HCT116 (cell line): ENCODE data around the gene C9orf50. TPM values are rescaled to one million over a fixed set of nuclear protein-coding genes. Genes with fewer than 3 reads are reported as not detected.

Source experiments
- ATAC-seq: fragments of 200-7000 bp; cut with Tn5 transposase; 2 replicates; pipeline ENCODE4 v1.9.1; 2020; ENCODE audit warnings: mild to moderate bottlenecking, moderate library complexity
- BruUV-seq: library from RNA; stranded (reverse); fragments of 400-500 nt; replicated peaks from 2 replicates; lab custom pipeline; 2021; lab: Mats Ljungman, UMichigan
- CTCF ChIA-PET: fragments of 300-600 bp; sonication (Branson Sonifier 250); formaldehyde crosslinking; loops from one replicate; lab custom pipeline; 2021; ENCODE audit warnings: antibody characterized with exemption; lab: Charles Lee
- POLR2A ChIA-PET: fragments of 300-600, 350-600 bp; sonication (Branson Sonifier 250); formaldehyde crosslinking; loops from one replicate; lab custom pipeline; 2021; ENCODE audit warnings: antibody characterized with exemption; lab: Charles Lee
- RAD21 ChIA-PET, 2 experiments: fragments of 300-600 bp; sonication (Branson Sonifier 250); formaldehyde crosslinking; loops; one replicate each; lab custom pipeline; 2023; ENCODE audit warnings: low total read pairs in 2 of 2; ENCODE audit not compliant: uncharacterized antibody in 2 of 2, unreplicated experiment in 2 of 2, low non-redundant PET in 1 of 2; lab: Charles Lee
- DNase-seq: peaks from one replicate; pipeline ENCODE4 v3.0.0-alpha.2; 2010; ENCODE audit warnings: low read depth, low spot score
- H2AFZ ChIP-seq: fragments of 200-600 bp; shearing (Covaris generic), sonication (generic); 2 replicates; pipeline ENCODE4 v1.6.1; 2017; ENCODE audit warnings: low read depth, mixed run types, mixed read lengths, antibody characterized with exemption, low read length; ENCODE audit not compliant: poor library complexity, severe bottlenecking
- H3K27ac ChIP-seq: 2 replicates; pipeline ENCODE4 v1.5.1; 2012; ENCODE audit warnings: low read depth, low read length
- H3K27me3 ChIP-seq: fragments of 200-600 bp; sonication (generic); 2 replicates; pipeline ENCODE4 v1.6.1; 2016; ENCODE audit warnings: mixed run types, low read length, mixed read lengths; ENCODE audit not compliant: insufficient read depth
- H3K36me3 ChIP-seq, 2 experiments: fragments of 200-500 bp in 1 of 2; fragments of 200-600 bp in 1 of 2; sonication (Bioruptor generic) in 1 of 2; sonication (generic) in 1 of 2; 2 replicates each; pipeline versions ENCODE4 v1.5.1 to v1.6.1; 2014 to 2016; ENCODE audit warnings: low read length in 2 of 2, inconsistent platforms in 1 of 2, mixed read lengths in 1 of 2, mixed run types in 1 of 2; ENCODE audit not compliant: insufficient read depth in 2 of 2, control insufficient read depth in 1 of 2
- H3K4me1 ChIP-seq, 2 experiments: fragments of 200-600 bp in 1 of 2; sonication (generic) in 1 of 2; 2 replicates each; pipeline versions ENCODE4 v1.5.1 to v1.6.1; 2012 to 2017; ENCODE audit warnings: low read length in 2 of 2, inconsistent platforms in 1 of 2, mild to moderate bottlenecking in 1 of 2, mixed read lengths in 1 of 2, mixed run types in 1 of 2, moderate library complexity in 1 of 2; ENCODE audit not compliant: insufficient read depth in 2 of 2, control insufficient read depth in 1 of 2
- H3K4me2 ChIP-seq: fragments of 200-600 bp; sonication (generic); 2 replicates; pipeline ENCODE4 v1.6.1; 2017; ENCODE audit warnings: mixed run types, low read length, mixed read lengths
- H3K4me3 ChIP-seq, 2 experiments: fragments of 200-600 bp in 1 of 2; sonication (generic) in 1 of 2; replicated peaks in 1 of 2; 2 replicates each; pipeline ENCODE4 v1.5.1; 2011 to 2016; ENCODE audit warnings: low read length in 2 of 2, control low read depth in 1 of 2, low read depth in 1 of 2, mild to moderate bottlenecking in 1 of 2, mixed read lengths in 1 of 2, mixed run types in 1 of 2
- H3K79me2 ChIP-seq: fragments of 200-600 bp; sonication (generic); 2 replicates; pipeline ENCODE4 v1.6.1; 2017; ENCODE audit warnings: mild to moderate bottlenecking, mixed run types, low read length, moderate library complexity, mixed read lengths; ENCODE audit not compliant: insufficient read depth
- H3K9ac ChIP-seq: fragments of 200-600 bp; sonication (generic); 2 replicates; pipeline ENCODE4 v1.6.1; 2016; ENCODE audit warnings: low read length, mixed read lengths
- H3K9me2 ChIP-seq: fragments of 200-600 bp; sonication (generic), shearing (Covaris generic); 2 replicates; pipeline ENCODE4 v1.6.1; 2017; ENCODE audit warnings: mixed run types, mild to moderate bottlenecking, moderate library complexity; ENCODE audit not compliant: insufficient read depth
- H3K9me3 ChIP-seq, 2 experiments: fragments of 200-500 bp in 1 of 2; fragments of 200-600 bp in 1 of 2; sonication (Bioruptor generic) in 1 of 2; sonication (generic) in 1 of 2; 2 replicates each; pipeline ENCODE4 v1.6.1; 2014 to 2017; ENCODE audit warnings: low read length in 2 of 2, mixed read lengths in 2 of 2, inconsistent platforms in 1 of 2, low read depth in 1 of 2, mild to moderate bottlenecking in 1 of 2, mixed run types in 1 of 2, moderate library complexity in 1 of 2; ENCODE audit not compliant: control insufficient read depth in 1 of 2, insufficient read depth in 1 of 2
- H4K20me1 ChIP-seq: fragments of 200-600 bp; sonication (generic), shearing (Covaris generic); 2 replicates; pipeline ENCODE4 v1.6.1; 2017; ENCODE audit warnings: mixed run types, mild to moderate bottlenecking, moderate library complexity; ENCODE audit not compliant: insufficient read depth
- ELF1 ChIP-seq: IDR thresholded peaks from 2 replicates; pipeline ENCODE4 v1.6.1; 2012; ENCODE audit warnings: low read depth, borderline replicate concordance
- EZH2 ChIP-seq: fragments of 200-600 bp; sonication (generic); IDR thresholded peaks from 2 replicates; pipeline ENCODE4 v1.6.1; 2017; ENCODE audit warnings: antibody characterized with exemption, mixed run types
- EZH2phosphoT487 ChIP-seq: fragments of 200-600 bp; IDR thresholded peaks from 2 replicates; pipeline ENCODE4 v1.6.1; 2018; ENCODE audit warnings: antibody characterized with exemption, borderline replicate concordance
- FOSL1 ChIP-seq: IDR thresholded peaks from 2 replicates; pipeline ENCODE4 v1.6.1; 2012; ENCODE audit warnings: low read depth
- JUND ChIP-seq: IDR thresholded peaks from 2 replicates; pipeline ENCODE4 v1.6.1; 2012
- POLR2A ChIP-seq: IDR thresholded peaks from 2 replicates; pipeline ENCODE4 v1.7.0; 2011; ENCODE audit warnings: borderline replicate concordance; ENCODE audit not compliant: insufficient read depth, insufficient read length; ENCODE audit errors: extremely low read depth
- POLR2AphosphoS5 ChIP-seq: IDR thresholded peaks from 2 replicates; pipeline ENCODE4 v1.6.1; 2011; ENCODE audit warnings: mild to moderate bottlenecking, low read depth, low read length, moderate library complexity
- RAD21 ChIP-seq: IDR thresholded peaks from 2 replicates; pipeline ENCODE4 v1.6.1; 2012; ENCODE audit warnings: low read depth, mild to moderate bottlenecking
- SP1 ChIP-seq: IDR thresholded peaks from 2 replicates; pipeline ENCODE4 v1.6.1; 2012; ENCODE audit warnings: low read depth
- SRF ChIP-seq: IDR thresholded peaks from 2 replicates; pipeline ENCODE4 v1.6.1; 2012; ENCODE audit warnings: low read depth
- YY1 ChIP-seq: IDR thresholded peaks from 2 replicates; pipeline ENCODE4 v1.6.1; 2011; ENCODE audit warnings: low read length, low read depth, moderate library complexity, mild to moderate bottlenecking; ENCODE audit not compliant: insufficient replicate concordance; ENCODE audit errors: extremely low read depth
- ZFX ChIP-seq: fragments of 450-650 bp; IDR thresholded peaks from 2 replicates; pipeline ENCODE4 v1.6.1; 2017
- intact Hi-C: fragments of 100-400 bp; cut with micrococcal nuclease; formaldehyde crosslinking; loops from 2 replicates; pipeline ENCODE4 v1.10.0; 2022
- total RNA-seq: library from RNA; stranded (reverse); gene quantifications from one replicate; pipeline ENCODE4 v1.2.1, GENCODE V29; 2021; ENCODE audit not compliant: unreplicated experiment
- TF ChIP-seq, protein P1 (sequence below): IDR thresholded peaks from 2 replicates; pipeline ENCODE4 v1.6.1; 2011; ENCODE audit warnings: mild to moderate bottlenecking, low read length, moderate library complexity; ENCODE audit not compliant: insufficient replicate concordance; ENCODE audit errors: extremely low read depth
- TF ChIP-seq, protein P2 (sequence below), 3 experiments: fragments of 200-600 bp in 1 of 3; sonication (generic) in 1 of 3; IDR thresholded peaks in 2 of 3; conservative IDR thresholded peaks in 1 of 3; 2 replicates each; pipeline ENCODE4 v1.5.1; 2012 to 2017; ENCODE audit warnings: low read depth in 2 of 3, low read length in 2 of 3, antibody characterized with exemption in 1 of 3, borderline replicate concordance in 1 of 3, control low read depth in 1 of 3, mild to moderate bottlenecking in 1 of 3, mixed read lengths in 1 of 3, mixed run types in 1 of 3, moderate library complexity in 1 of 3; ENCODE audit not compliant: insufficient read depth in 1 of 3
- TF ChIP-seq, protein P3 (sequence below): IDR thresholded peaks from 2 replicates; pipeline ENCODE4 v1.6.1; 2012

Gene C9orf50
- total RNA-seq, 1 experiment from 2014 or later: not detected

DNA sequence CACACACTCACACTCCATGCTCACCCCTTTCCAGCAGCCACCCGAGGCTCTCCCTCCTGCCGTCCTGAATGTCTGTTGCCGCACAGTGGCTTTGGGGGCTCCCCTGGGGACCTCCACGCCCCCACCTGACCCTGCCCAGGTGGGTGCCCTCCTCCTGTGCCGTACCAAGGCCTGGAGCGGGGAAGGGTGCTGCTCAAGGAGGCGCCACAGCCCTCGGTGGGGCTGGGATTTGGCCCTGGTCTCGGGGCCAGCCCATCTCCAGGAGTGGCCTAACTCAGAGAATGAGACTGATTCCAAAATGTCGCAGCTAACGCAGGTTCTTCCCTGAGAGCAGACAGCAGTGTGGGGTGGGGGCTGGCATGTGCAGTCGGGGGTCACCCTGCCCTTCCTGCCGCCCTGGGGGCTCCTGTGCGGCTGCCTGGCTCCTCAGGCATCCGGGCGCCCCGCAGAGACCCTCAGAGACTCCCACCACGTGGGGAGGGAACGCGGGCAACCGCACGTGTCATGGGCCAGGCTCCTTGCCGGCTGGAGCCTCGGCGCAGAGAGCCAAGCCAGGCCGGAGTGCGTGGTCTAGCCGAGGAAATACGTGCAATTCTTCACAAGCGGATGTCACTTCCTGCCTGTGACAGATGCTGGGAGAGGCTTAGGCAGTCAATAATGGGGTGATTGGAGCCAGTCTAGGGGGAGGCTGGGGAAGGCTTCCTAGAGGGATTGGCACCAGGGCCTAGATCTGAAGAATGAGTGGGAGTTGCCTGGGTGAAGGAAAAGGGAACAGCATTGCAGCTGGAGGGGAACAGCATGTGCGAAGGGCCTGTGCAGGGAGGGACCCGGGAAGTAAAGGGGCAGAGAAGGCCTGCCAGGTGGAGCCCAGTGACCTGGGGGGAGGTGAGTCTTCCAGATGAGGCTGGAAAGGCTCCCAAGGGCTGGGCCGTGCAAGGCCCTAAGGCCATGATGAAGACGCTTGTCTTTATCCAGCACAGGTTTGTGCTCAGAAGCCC, 44.1 kb downstream of the C9orf50 start (continued):
- TF ChIP-seq EZH2phosphoT487: no peak

DNA sequence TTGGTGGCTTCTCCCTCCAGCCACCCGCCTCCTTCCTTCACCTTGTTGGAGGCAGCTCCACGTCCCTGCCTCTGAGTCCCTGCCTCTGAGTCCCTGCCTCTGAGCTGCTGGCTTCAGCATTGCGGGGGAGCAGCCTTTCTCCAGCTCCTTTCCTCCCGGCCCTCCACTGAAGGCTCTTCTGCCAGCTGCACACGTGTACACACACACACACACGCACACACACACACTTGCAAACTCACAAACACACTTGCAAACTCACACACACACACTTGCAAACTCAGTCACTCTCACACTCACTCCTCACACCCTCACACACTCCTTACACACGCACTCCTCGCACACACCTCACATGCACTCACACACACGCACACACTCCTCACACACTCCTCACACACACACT, 45.1 kb downstream of the C9orf50 start:
- no peak overlapping the region for H3K4me2 ChIP-seq
- no peaks in the 10 kb centered on the region for H3K36me3 ChIP-seq
- H3K9me3 ChIP-seq: peaks cover 0 to 18% of the 10 kb centered on the region in 2 experiments; a peak in 1 of 4 replicates
- H3K27ac ChIP-seq: peak overlapping the region; percentile 30; the same call in 1 of the 2 replicates
- peaks cover 12 to 38% of the 10 kb centered on the region in 2 experiments for H3K4me1 ChIP-seq
- H3K9me2 ChIP-seq: no peaks in the 10 kb centered on the region
- no peak overlapping the region for H3K4me3 ChIP-seq
- no peaks in the 10 kb centered on the region for H3K79me2 ChIP-seq
- TF ChIP-seq FOSL1: no peak
- TF ChIP-seq, protein P1, sequence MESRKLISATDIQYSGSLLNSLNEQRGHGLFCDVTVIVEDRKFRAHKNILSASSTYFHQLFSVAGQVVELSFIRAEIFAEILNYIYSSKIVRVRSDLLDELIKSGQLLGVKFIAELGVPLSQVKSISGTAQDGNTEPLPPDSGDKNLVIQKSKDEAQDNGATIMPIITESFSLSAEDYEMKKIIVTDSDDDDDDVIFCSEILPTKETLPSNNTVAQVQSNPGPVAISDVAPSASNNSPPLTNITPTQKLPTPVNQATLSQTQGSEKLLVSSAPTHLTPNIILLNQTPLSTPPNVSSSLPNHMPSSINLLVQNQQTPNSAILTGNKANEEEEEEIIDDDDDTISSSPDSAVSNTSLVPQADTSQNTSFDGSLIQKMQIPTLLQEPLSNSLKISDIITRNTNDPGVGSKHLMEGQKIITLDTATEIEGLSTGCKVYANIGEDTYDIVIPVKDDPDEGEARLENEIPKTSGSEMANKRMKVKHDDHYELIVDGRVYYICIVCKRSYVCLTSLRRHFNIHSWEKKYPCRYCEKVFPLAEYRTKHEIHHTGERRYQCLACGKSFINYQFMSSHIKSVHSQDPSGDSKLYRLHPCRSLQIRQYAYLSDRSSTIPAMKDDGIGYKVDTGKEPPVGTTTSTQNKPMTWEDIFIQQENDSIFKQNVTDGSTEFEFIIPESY: no peak
- no peak for TF ChIP-seq RAD21
- TF ChIP-seq, protein P2, sequence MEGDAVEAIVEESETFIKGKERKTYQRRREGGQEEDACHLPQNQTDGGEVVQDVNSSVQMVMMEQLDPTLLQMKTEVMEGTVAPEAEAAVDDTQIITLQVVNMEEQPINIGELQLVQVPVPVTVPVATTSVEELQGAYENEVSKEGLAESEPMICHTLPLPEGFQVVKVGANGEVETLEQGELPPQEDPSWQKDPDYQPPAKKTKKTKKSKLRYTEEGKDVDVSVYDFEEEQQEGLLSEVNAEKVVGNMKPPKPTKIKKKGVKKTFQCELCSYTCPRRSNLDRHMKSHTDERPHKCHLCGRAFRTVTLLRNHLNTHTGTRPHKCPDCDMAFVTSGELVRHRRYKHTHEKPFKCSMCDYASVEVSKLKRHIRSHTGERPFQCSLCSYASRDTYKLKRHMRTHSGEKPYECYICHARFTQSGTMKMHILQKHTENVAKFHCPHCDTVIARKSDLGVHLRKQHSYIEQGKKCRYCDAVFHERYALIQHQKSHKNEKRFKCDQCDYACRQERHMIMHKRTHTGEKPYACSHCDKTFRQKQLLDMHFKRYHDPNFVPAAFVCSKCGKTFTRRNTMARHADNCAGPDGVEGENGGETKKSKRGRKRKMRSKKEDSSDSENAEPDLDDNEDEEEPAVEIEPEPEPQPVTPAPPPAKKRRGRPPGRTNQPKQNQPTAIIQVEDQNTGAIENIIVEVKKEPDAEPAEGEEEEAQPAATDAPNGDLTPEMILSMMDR (IDR thresholded peaks at IDR 0.05 in 2 of 3, conservative IDR thresholded peaks at IDR 0.05 in 1 of 3; ENCODE audit: borderline replicate concordance in 1 of 3, insufficient read depth in 1 of 3, low read depth in 2 of 3, low read length in 2 of 3): no peak
- no peak for TF ChIP-seq JUND
- no peak for TF ChIP-seq EZH2phosphoT487
- TF ChIP-seq YY1: no peak
- no peak for TF ChIP-seq SP1
- no peak for TF ChIP-seq ELF1
- TF ChIP-seq SRF: no peak
- no peak for TF ChIP-seq ZFX
- TF ChIP-seq POLR2AphosphoS5: no peak
- TF ChIP-seq, protein P3, sequence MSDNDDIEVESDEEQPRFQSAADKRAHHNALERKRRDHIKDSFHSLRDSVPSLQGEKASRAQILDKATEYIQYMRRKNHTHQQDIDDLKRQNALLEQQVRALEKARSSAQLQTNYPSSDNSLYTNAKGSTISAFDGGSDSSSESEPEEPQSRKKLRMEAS: no peak
- TF ChIP-seq POLR2A: no peak
- TF ChIP-seq EZH2: no peak
- ATAC-seq: no peak
- intact Hi-C loops: no loop called here
- ChIA-PET RAD21 (no interaction called here), POLR2A (interaction anchor here (1.0 to 1.4 kb wide), 4 partner anchors 20 to 76 kb away, joined by 3 to 4 read pairs (median 3); no protein-coding TSS in a partner anchor), CTCF (no interaction called here)
- H2AFZ ChIP-seq: no peak overlapping the region
- H4K20me1 ChIP-seq: no peaks in the 10 kb centered on the region
- H3K27me3 ChIP-seq: no peaks in the 10 kb centered on the region
- no peak for DNase-seq
- BruUV-seq: no TSS peak
- no peak overlapping the region for H3K9ac ChIP-seq
